Stomach (tissue), 9 donors: ENCODE results near the gene PLCXD3. TPM values are rescaled to one million over a fixed set of nuclear protein-coding genes. Genes with fewer than 3 reads are reported as not detected.

Experiments
- DNase-seq, 2 donors: peaks; one replicate each; pipeline versions ENCODE4 v3.0.0 to v3.0.0-alpha.2; 2013 to 2019
- H3K27ac ChIP-seq, 5 donors: fragments of 200-600 bp in 4 of 5; sonication (generic) in 4 of 5; one replicate each; pipeline ENCODE4 v1.5.1; 2013 to 2019; ENCODE audit warnings: mild to moderate bottlenecking in 1 of 5, moderate library complexity in 1 of 5
- H3K27me3 ChIP-seq, 3 donors: fragments of 200-600 bp; sonication (generic); one replicate each; pipeline ENCODE4 v1.5.1; 2017 to 2019; ENCODE audit warnings: mixed run types in 1 of 3
- H3K36me3 ChIP-seq, 4 donors: fragments of 200-600 bp; sonication (generic); 1 replicate in 3 of 4; 2 replicates in 1 of 4; pipeline ENCODE4 v1.5.1; 2016 to 2019
- H3K4me1 ChIP-seq, 4 donors: fragments of 200-600 bp; sonication (generic); one replicate each; pipeline ENCODE4 v1.5.1; 2016 to 2019
- H3K4me3 ChIP-seq, 4 donors: fragments of 200-600 bp; sonication (generic) in 3 of 4; one replicate each; pipeline ENCODE4 v1.5.1; 2016 to 2019; ENCODE audit warnings: mild to moderate bottlenecking in 1 of 4
- H3K9me3 ChIP-seq, 4 donors: fragments of 200-600 bp; sonication (generic); one replicate each; pipeline ENCODE4 v1.5.1; 2016 to 2019
- CTCF ChIP-seq, 7 experiments: fragments of 450-650 bp in 4 of 7; fragments of 200-600 bp in 3 of 7; sonication (generic) in 3 of 7; IDR thresholded peaks; one replicate each; pipeline ENCODE4 v1.5.1; 2016 to 2019; ENCODE audit warnings: antibody characterized with exemption in 7 of 7, control low read depth in 2 of 7, mild to moderate bottlenecking in 1 of 7
- EP300 ChIP-seq: sonication (generic); formaldehyde crosslinking; IDR thresholded peaks from one replicate; pipeline ENCODE4 v1.6.1; 2017; ENCODE audit warnings: antibody characterized with exemption
- POLR2A ChIP-seq, 4 donors: fragments of 450-650 bp; IDR thresholded peaks; one replicate each; pipeline ENCODE4 v1.6.1; 2016; ENCODE audit warnings: antibody characterized with exemption in 4 of 4, control low read depth in 2 of 4, mild to moderate bottlenecking in 1 of 4, moderate library complexity in 1 of 4
- POLR2AphosphoS5 ChIP-seq, 3 donors: sonication (generic); formaldehyde crosslinking; IDR thresholded peaks; one replicate each; pipeline ENCODE4 v1.6.1; 2016; ENCODE audit warnings: antibody characterized with exemption in 3 of 3
- WGBS, 5 donors: extraction: QIAGEN DNeasy Blood & Tissue Kit in 3 of 5; methylation state at CpG; one replicate each; pipeline versions ENCODE4 v1.1.5 to v1.1.7; 2013 to 2018; 5-methylcytosine and 5-hydroxymethylcytosine counted together
- intact Hi-C: fragments of 100-400 bp; cut with DNase I; formaldehyde crosslinking; loops from one replicate; pipeline ENCODE4 v1.15.1; 2023; ENCODE audit warnings: low total_unique reads
- polyA plus RNA-seq, 3 donors: library from polyadenylated mRNA; stranded (reverse); fragments of 200-250 nt; gene quantifications; one replicate each; pipeline ENCODE4 v1.2.3, GENCODE V29; 2013
- total RNA-seq, 5 donors: library from RNA; depleted of rRNA; stranded (reverse); fragments of >200 nt; gene quantifications; one replicate each; pipeline versions ENCODE4 v1.1.0 to v1.2.3, GENCODE V29; 2014 to 2016
- donor health status: healthy with polysubstance abuse.
- donor health status: Bipolar disorder and iron deficiency.
- donor health status: healthy.

The PLCXD3 gene
- total and polyA plus RNA-seq, 8 donors: 1.2 to 3.5 (median 2.6) TPM; not detected in 1

DNA sequence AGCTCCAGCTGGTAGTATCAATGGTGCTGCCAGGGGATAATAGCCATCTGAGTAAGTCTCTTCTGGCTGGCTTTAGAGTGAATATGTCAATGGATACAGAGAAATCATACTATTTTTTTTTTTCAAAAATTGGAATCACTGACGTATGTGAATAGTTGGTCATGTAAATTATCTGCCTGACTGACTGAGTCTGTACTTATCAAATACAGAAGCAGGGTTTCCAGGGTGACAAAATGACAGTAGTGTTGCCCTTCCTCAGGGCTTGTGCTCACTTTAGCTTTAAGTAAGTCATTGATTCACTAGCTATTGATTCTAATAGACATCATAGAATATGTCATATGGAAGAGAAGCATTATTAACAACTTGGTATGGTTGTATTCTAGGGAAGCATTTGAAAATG lies 171.1 kb downstream of the PLCXD3 start:
- intact Hi-C loops: no loop called here
- Histone ChIP-seq H3K4me1 (peaks cover 0 to 6% (median 0%) of the 10 kb centered on the region in 4 donors), H3K9me3 (no peaks in the 10 kb centered on the region), H3K27me3 (no peaks in the 10 kb centered on the region), H3K36me3 (no peaks in the 10 kb centered on the region), H3K4me3 (no peak overlapping the region), H3K27ac (no peak overlapping the region)
- no peak for DNase-seq
- TF ChIP-seq EP300: no peak
- no peak for TF ChIP-seq POLR2AphosphoS5 (IDR thresholded peaks at IDR 0.05)
- TF ChIP-seq CTCF (IDR thresholded peaks at IDR 0.05): no peak
- TF ChIP-seq POLR2A (IDR thresholded peaks at IDR 0.05): no peak
- 80 to 93% (median 88%) methylated on average over 1 of the region's 1 CpG for WGBS, 5 donors

- DNase-seq: peak in 1 of 2 donors; percentile 49
- H3K27ac ChIP-seq: no peak overlapping the region
- intact Hi-C loops: no loop called here
- no peaks in the 10 kb centered on the region for H3K9me3 ChIP-seq
- TF ChIP-seq CTCF (IDR thresholded peaks at IDR 0.05) (peak in 1 of 7 experiments; percentile 15), POLR2AphosphoS5 (IDR thresholded peaks at IDR 0.05) (no peak), POLR2A (IDR thresholded peaks at IDR 0.05) (no peak), EP300 (no peak)
- H3K4me3 ChIP-seq: no peak overlapping the region
- no peaks in the 10 kb centered on the region for H3K27me3 ChIP-seq
- peaks cover 0 to 16% (median 2%) of the 10 kb centered on the region in 4 donors for H3K4me1 ChIP-seq
- 39 to 54% (median 44%) methylated on average over 2 of the region's 2 CpGs for WGBS, 5 donors
- no peaks in the 10 kb centered on the region for H3K36me3 ChIP-seq
Observed at GRCh38 chr5:41338136-41338675, 172.2 kb downstream of the PLCXD3 start.

- H3K27ac ChIP-seq: no peak overlapping the region
- intact Hi-C loops: no loop called here
- no peaks in the 10 kb centered on the region for H3K36me3 ChIP-seq
- DNase-seq: no peak
- H3K4me1 ChIP-seq: peaks cover 0 to 16% (median 2%) of the 10 kb centered on the region in 4 donors
- H3K9me3 ChIP-seq: no peaks in the 10 kb centered on the region
- no peaks in the 10 kb centered on the region for H3K27me3 ChIP-seq
- no peak overlapping the region for H3K4me3 ChIP-seq
- TF ChIP-seq POLR2AphosphoS5 (IDR thresholded peaks at IDR 0.05): no peak
- no peak for TF ChIP-seq CTCF (IDR thresholded peaks at IDR 0.05)
- TF ChIP-seq POLR2A (IDR thresholded peaks at IDR 0.05): no peak
- no peak for TF ChIP-seq EP300
Observed at GRCh38 chr5:41337724-41338123, 172.7 kb downstream of the PLCXD3 start.

GRCh38 chr5:41337216-41337615 lies 173.2 kb downstream of the PLCXD3 start:
- no peaks in the 10 kb centered on the region for H3K27me3 ChIP-seq
- TF ChIP-seq EP300: no peak
- H3K27ac ChIP-seq: no peak overlapping the region
- peaks cover 0 to 16% (median 2%) of the 10 kb centered on the region in 4 donors for H3K4me1 ChIP-seq
- no peak overlapping the region for H3K4me3 ChIP-seq
- H3K36me3 ChIP-seq: no peaks in the 10 kb centered on the region
- DNase-seq: no peak
- intact Hi-C loops: no loop called here
- no peaks in the 10 kb centered on the region for H3K9me3 ChIP-seq

DNA sequence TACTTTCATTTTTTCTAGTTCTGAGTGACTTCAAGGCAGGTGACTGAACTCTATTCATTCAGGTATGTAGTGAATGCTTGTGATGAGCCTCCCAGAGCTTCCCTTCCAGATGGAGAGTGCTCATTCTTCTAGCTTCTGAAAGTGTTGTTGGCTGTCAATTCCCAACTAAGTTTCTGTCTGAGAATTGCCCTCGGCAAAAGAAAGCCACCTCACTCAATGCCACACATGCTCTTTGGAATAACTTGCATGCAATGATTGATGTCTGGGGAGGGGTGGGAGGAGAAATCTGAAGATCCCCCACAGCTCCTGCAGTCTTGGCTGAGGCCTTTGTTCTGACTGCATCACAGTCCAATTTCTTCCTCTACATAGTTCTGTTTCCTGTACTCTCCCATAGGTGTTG lies 173.9 kb downstream of the PLCXD3 start:
- H3K4me3 ChIP-seq: no peak overlapping the region
- no peaks in the 10 kb centered on the region for H3K27me3 ChIP-seq
- H3K4me1 ChIP-seq: peaks cover 0 to 16% (median 2%) of the 10 kb centered on the region in 4 donors
- 85 to 100% (median 93%) methylated on average over 1 of the region's 1 CpG for WGBS, 5 donors
- H3K27ac ChIP-seq: no peak overlapping the region
- intact Hi-C loops: no loop called here
- DNase-seq: no peak
- H3K36me3 ChIP-seq: no peaks in the 10 kb centered on the region
- no peaks in the 10 kb centered on the region for H3K9me3 ChIP-seq
- no peak for TF ChIP-seq POLR2AphosphoS5 (IDR thresholded peaks at IDR 0.05)
